ENCODE results near the gene KIRREL3.

DNA sequence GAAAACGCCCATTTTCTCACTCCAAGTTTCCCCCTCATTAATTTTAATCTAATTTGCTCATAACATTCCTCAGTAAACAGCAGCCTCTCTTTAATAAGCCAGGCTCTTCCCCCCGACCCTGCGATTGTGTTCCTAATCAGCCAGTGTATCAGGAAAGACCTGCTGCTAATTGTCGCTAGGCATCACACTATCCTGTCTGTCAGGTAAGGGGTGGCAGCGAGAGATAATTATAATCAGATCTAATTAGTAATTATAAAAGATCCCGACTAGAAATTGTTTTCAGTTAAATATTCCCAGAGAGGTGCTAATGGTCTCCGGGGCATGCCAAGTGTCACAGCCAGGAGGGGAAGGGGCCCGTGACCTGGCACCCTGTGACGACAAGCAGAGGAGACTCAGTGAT is 502.3 kb downstream of the KIRREL3 start:
- no peak for TF ChIP-seq POLR2A (IDR thresholded peaks at IDR 0.05; ENCODE audit: low read depth, low read length)
- TF ChIP-seq, protein P1, sequence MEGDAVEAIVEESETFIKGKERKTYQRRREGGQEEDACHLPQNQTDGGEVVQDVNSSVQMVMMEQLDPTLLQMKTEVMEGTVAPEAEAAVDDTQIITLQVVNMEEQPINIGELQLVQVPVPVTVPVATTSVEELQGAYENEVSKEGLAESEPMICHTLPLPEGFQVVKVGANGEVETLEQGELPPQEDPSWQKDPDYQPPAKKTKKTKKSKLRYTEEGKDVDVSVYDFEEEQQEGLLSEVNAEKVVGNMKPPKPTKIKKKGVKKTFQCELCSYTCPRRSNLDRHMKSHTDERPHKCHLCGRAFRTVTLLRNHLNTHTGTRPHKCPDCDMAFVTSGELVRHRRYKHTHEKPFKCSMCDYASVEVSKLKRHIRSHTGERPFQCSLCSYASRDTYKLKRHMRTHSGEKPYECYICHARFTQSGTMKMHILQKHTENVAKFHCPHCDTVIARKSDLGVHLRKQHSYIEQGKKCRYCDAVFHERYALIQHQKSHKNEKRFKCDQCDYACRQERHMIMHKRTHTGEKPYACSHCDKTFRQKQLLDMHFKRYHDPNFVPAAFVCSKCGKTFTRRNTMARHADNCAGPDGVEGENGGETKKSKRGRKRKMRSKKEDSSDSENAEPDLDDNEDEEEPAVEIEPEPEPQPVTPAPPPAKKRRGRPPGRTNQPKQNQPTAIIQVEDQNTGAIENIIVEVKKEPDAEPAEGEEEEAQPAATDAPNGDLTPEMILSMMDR (conservative IDR thresholded peaks at IDR 0.05; ENCODE audit: low read depth, low read length) = no peak
- TF ChIP-seq BHLHE40 (IDR thresholded peaks at IDR 0.05; ENCODE audit: low read depth, low read length) = no peak
- TF ChIP-seq RFX5 (IDR thresholded peaks at IDR 0.05; ENCODE audit: low read depth, low read length) = no peak
- TF ChIP-seq, protein P2, sequence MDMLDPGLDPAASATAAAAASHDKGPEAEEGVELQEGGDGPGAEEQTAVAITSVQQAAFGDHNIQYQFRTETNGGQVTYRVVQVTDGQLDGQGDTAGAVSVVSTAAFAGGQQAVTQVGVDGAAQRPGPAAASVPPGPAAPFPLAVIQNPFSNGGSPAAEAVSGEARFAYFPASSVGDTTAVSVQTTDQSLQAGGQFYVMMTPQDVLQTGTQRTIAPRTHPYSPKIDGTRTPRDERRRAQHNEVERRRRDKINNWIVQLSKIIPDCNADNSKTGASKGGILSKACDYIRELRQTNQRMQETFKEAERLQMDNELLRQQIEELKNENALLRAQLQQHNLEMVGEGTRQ (IDR thresholded peaks at IDR 0.05; ENCODE audit: low read depth, low read length) = no peak

All from IMR-90 (cell line).